ENCODE measurements around the gene POLE4. TPM values are rescaled to one million over a fixed set of nuclear protein-coding genes. Genes with fewer than 3 reads are reported as not detected.

Gene POLE4, protein sequence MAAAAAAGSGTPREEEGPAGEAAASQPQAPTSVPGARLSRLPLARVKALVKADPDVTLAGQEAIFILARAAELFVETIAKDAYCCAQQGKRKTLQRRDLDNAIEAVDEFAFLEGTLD
- 24.2 and 25.2 TPM in 2 replicates for total RNA-seq

DNA sequence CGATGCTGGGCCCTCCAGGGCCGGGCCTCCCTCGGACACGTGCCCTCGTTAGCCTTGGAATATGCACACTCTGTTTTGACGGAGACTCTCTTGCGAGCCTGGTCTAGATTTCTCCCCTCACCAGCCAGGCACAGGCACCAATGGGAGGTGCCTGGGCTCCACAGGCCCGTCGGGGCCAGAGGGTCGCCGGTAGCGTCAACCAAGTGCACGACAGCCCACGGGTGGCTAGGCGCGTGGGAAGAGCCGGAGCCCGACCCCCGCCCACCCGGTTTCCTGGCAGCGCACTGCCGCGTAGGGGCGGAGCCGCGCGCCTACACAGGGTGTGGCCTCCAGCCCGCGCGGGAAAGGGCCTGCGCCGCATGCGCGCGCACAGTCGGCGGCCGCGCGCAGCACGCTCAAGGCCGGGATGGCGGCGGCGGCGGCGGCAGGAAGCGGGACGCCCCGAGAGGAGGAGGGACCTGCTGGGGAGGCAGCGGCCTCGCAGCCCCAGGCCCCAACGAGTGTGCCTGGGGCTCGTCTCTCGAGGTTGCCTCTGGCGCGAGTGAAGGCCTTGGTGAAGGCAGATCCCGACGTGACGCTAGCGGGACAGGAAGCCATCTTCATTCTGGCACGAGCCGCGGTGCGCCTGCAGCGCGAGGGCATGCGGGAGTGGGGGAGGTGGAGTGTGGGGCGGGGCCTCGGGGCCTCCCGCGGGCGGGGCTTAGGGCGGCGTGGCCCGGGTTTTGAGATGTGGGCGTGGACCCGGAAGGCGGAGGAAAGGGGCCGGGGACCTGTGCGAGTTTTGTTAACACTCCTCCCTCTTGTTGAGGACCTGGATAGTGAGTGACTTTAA, at the start of gene POLE4:
Gene POLE4, plus strand, starts transcription at position 370 of the 832 bp plus-strand sequence. Its CDS starts 37 bp downstream, at position 407.

Other genes starting within 250 kb of the POLE4 start
- 43.2 and 55.9 TPM in 2 replicates for gene HK2, start 124.5 kb upstream of the POLE4 start, total RNA-seq
- gene TACR1, start 240.9 kb downstream of the POLE4 start, total RNA-seq, result 0.12 and 0.22 TPM in 2 replicates

Data from uterine smooth muscle cell (primary cell).